ENCODE measurements around the gene IGFBP3.

DNA sequence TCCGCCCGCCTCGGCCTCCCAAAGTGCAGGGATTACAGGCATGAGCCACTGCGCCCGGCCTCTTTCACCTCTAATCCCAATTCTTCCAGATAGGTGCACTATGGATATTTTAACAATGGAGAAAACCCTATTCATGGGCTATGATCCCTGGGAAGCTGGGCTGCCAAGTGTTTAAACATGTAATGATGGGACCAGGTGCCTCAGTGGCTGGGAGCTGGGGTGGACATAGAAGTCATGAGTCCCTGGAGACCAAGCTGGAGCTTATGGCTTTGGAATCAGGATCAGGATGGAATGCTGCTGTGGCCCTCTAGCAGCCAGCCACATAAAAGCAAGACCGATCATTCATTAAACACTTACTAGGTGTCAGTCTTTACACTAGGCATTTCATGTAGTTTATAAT is 41.8 kb upstream of the IGFBP3 start:
- TF ChIP-seq, protein P1, sequence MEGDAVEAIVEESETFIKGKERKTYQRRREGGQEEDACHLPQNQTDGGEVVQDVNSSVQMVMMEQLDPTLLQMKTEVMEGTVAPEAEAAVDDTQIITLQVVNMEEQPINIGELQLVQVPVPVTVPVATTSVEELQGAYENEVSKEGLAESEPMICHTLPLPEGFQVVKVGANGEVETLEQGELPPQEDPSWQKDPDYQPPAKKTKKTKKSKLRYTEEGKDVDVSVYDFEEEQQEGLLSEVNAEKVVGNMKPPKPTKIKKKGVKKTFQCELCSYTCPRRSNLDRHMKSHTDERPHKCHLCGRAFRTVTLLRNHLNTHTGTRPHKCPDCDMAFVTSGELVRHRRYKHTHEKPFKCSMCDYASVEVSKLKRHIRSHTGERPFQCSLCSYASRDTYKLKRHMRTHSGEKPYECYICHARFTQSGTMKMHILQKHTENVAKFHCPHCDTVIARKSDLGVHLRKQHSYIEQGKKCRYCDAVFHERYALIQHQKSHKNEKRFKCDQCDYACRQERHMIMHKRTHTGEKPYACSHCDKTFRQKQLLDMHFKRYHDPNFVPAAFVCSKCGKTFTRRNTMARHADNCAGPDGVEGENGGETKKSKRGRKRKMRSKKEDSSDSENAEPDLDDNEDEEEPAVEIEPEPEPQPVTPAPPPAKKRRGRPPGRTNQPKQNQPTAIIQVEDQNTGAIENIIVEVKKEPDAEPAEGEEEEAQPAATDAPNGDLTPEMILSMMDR (IDR thresholded peaks at IDR 0.05), result no peak
- no peak for TF ChIP-seq POLR2A (IDR thresholded peaks at IDR 0.05; ENCODE audit: low read depth)

All from esophagus muscularis mucosa (tissue), 3 donors.